Nephron (organoid): ENCODE measurements around the gene B4GALNT2.

Experiments
- H3K27ac Mint-ChIP-seq, 3 experiments: 2 replicates each; pipeline ENCODE4 v1.8.0; 2020; ENCODE audit warnings: mixed read lengths in 3 of 3, mild to moderate bottlenecking in 2 of 3, moderate library complexity in 1 of 3
- H3K27me3 Mint-ChIP-seq: 2 replicates; pipeline ENCODE4 v1.8.0; 2021; ENCODE audit warnings: low read depth, mild to moderate bottlenecking, moderate library complexity, mixed read lengths
- H3K36me3 Mint-ChIP-seq: 2 replicates; pipeline ENCODE4 v1.8.0; 2020; ENCODE audit warnings: low read depth, mixed read lengths
- H3K4me1 Mint-ChIP-seq: 2 replicates; pipeline ENCODE4 v1.8.0; 2020; ENCODE audit warnings: mixed read lengths
- H3K4me3 Mint-ChIP-seq, 3 experiments: 2 replicates each; pipeline ENCODE4 v1.8.0; 2020; ENCODE audit warnings: mild to moderate bottlenecking in 3 of 3, mixed read lengths in 3 of 3, moderate library complexity in 2 of 3
- H3K9me3 Mint-ChIP-seq: 2 replicates; pipeline ENCODE4 v1.8.0; 2020; ENCODE audit warnings: mixed read lengths
- CTCF ChIP-seq, 3 experiments: fragments of 200-600 bp; sonication (generic); IDR thresholded peaks; one replicate each; pipeline ENCODE4 v1.5.0; 2021; ENCODE audit warnings: antibody characterized with exemption in 3 of 3; ENCODE audit not compliant: unreplicated experiment in 3 of 3

The B4GALNT2 gene

GRCh38 chr17:49216482-49216881 is 83.9 kb downstream of the B4GALNT2 start:
- Mint-ChIP-seq H3K36me3 (no peaks in the 10 kb centered on the region), H3K4me3 (no peak overlapping the region), H3K27me3 (peaks cover 18% of the 10 kb centered on the region), H3K4me1 (peaks cover 5% of the 10 kb centered on the region), H3K9me3 (no peaks in the 10 kb centered on the region), H3K27ac (no peak overlapping the region)
- no peak for TF ChIP-seq CTCF (IDR thresholded peaks at IDR 0.05; ENCODE audit: unreplicated experiment in 3 of 3)

GRCh38 chr17:49216953-49217650 is 84.5 kb downstream of the B4GALNT2 start:
- no peak overlapping the region for H3K27ac Mint-ChIP-seq
- peaks cover 23% of the 10 kb centered on the region for H3K27me3 Mint-ChIP-seq
- H3K9me3 Mint-ChIP-seq, result no peaks in the 10 kb centered on the region
- no peak overlapping the region for H3K4me3 Mint-ChIP-seq
- H3K4me1 Mint-ChIP-seq, result peaks cover 3% of the 10 kb centered on the region
- TF ChIP-seq CTCF (IDR thresholded peaks at IDR 0.05; ENCODE audit: unreplicated experiment in 3 of 3), result no peak
- H3K36me3 Mint-ChIP-seq, result no peaks in the 10 kb centered on the region

GRCh38 chr17:49217651-49218413 is 85.3 kb downstream of the B4GALNT2 start:
- no peaks in the 10 kb centered on the region for H3K36me3 Mint-ChIP-seq
- TF ChIP-seq CTCF (IDR thresholded peaks at IDR 0.05; ENCODE audit: unreplicated experiment in 3 of 3), result no peak
- no peaks in the 10 kb centered on the region for H3K9me3 Mint-ChIP-seq
- H3K4me3 Mint-ChIP-seq, result no peak overlapping the region
- H3K27ac Mint-ChIP-seq, result no peak overlapping the region
- no peaks in the 10 kb centered on the region for H3K4me1 Mint-ChIP-seq
- H3K27me3 Mint-ChIP-seq, result peaks cover 28% of the 10 kb centered on the region

- TF ChIP-seq CTCF (IDR thresholded peaks at IDR 0.05; ENCODE audit: unreplicated experiment in 3 of 3), result no peak
- peaks cover 6% of the 10 kb centered on the region for H3K4me1 Mint-ChIP-seq
- H3K36me3 Mint-ChIP-seq, result no peaks in the 10 kb centered on the region
- no peaks in the 10 kb centered on the region for H3K9me3 Mint-ChIP-seq
- no peak overlapping the region for H3K4me3 Mint-ChIP-seq
- H3K27me3 Mint-ChIP-seq, result peaks cover 42% of the 10 kb centered on the region
- H3K27ac Mint-ChIP-seq, result no peak overlapping the region
These were observed 86.7 kb downstream of the B4GALNT2 start for GRCh38 chr17:49218941-49219913.

GRCh38 chr17:49219987-49220386 is 87.4 kb downstream of the B4GALNT2 start:
- Mint-ChIP-seq H3K27me3 (peaks cover 48% of the 10 kb centered on the region), H3K4me1 (peaks cover 6% of the 10 kb centered on the region), H3K36me3 (no peaks in the 10 kb centered on the region), H3K4me3 (no peak overlapping the region), H3K9me3 (no peaks in the 10 kb centered on the region), H3K27ac (no peak overlapping the region)
- no peak for TF ChIP-seq CTCF (IDR thresholded peaks at IDR 0.05; ENCODE audit: unreplicated experiment in 3 of 3)
